ENCODE measurements around the gene SEPSECS.

Gene SEPSECS

DNA sequence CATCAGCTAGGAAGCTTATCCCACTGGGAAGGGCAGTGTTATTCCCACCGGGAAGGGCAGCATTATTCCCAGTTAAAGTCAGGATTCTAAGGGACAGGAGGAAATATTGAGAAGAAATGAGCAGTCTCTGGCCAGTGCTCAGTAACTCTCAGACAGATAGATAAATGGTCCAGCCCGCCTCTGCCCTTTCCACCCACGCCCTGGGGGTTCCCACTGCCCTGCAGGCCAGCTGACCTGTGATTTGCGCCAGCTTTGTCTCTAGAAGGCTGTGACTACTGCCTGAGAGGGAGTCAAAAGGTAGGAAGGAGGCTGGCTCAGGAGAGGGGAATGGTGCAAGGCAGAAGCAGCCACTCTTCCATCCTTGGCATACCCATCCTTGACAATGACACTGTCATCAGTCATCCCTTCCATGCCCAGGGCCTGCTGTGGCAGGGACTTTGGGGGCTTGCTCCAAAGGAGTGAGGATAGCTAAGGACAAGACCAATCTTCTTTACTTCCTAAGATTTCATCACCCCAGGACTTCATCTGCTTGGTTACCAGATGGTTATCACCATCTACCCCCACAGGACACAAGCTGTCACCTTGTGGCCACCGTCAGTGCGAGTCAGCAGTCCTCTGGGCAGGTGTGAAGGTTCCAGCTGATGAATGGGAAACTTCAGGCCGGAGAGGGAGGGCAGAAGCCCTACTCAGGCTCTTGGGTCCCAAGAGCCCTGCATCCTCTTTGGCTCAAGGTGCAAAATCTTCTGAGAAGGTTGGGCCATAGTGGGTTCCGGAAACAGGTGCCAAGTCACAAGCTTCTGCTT lies 49.5 kb downstream of the SEPSECS start:
- no peak for DNase-seq

- DNase-seq = no peak
Observed at GRCh38 chr4:25109511-25109910, 50.7 kb downstream of the SEPSECS start.

DNA sequence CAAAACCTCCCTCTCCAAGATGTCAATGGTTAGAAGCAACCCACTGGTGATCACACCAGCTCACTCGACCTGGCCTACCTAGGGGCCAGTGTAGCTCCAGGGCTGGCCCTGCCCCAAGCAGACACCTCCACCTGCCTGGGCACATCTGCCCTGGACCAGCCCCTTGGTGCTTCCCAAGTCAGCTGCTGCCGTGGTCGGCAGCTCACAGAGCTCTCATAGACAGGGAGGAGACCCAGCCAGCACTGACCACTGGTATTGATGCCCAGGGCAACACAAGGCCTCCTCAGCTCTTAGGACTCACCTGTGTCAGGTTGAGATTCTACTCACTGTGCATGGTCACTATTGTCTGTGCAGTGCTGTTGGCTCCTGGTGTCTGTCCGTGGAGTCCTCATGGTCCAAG lies 51.7 kb downstream of the SEPSECS start:
- DNase-seq = no peak

DNA sequence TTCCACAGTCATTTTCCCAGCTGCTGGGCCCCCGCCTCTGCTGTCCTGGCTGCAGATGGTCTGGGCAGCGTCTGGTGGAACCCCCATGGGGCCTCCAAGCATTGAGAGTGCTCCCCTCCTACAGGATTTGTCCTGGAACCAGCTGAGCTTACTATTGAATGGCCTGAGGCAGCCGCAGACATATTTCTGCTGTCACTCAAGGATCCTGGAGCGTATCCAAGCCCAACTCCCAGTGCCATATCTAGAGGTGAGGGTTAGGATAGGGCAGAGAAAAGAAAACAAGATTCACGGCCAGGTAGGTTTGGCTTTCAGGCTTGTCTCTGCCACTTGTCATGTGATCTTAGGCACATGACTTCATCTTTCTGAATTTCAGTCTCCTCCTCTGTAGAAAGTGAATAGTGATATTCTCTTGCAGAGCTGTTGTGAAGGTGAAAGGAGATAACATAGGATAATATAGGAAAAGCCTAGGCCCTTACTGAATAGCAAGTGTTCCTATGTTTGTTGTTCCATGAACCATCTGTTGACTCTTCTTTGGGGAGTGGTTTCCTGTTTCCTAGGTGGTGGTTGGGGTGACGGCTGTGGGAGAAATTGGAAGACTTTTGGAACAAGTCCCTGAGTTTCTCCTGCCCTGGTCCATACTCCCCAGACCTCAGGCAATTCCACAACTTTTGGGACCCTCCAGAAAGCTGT lies 52.3 kb downstream of the SEPSECS start:
- DNase-seq = no peak

DNA sequence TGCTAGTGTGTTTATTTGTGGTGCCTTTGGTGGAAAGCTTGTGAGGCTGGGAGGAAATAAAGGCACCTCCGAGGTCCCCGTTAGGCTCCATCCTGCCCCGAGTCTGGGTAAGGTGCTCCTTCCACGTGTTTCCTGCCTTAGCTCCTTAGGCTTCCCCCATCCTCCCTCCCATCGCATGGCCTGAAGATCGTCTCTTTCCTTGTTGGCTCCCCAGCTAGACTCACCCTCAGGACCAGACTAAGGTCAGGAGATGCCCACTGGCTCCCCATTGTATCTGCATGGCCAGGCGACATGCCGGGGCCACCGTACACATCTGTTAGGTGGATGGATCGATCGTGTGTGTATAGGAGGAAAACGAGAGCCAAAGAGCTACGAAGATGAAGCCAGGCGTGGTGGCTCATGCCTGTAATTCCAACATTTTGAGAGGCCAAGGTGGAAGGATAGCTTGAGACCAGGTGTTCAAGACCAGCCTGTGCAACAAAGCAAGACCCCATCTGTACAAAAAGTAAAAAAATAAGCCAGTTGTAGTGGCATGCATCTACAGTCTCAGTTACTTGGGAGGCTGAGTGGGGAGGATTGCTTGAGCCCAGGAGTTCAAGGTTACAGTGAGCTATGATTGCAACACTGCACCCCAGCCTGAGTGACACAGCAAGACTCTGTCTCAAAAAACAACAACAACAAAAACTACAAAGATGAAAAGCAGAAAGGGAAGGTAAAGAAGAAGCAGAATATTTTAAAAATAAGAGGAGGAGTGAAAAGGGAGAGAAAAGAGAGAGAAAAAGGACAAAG lies 53.7 kb downstream of the SEPSECS start:
- DNase-seq = no peak

DNA sequence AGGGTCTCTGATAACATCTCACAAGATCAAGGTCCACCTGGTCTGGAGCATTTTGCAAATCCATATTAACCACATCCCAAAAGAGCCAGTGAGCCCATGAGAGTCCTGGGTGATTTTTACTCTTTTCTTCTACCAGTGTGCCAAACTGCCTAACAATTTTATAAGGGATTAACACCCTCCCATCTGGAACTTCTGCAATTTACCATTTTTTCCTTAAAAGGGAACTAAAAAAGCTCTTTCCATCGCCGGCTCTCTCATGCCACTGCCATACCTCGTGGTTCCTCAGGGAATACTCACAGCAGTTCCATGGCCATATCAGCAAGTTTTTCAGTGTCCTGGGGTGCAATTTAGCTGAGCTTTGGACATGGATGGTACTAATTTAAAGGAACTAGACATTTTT lies 55.7 kb downstream of the SEPSECS start:
- DNase-seq = no peak

DNA sequence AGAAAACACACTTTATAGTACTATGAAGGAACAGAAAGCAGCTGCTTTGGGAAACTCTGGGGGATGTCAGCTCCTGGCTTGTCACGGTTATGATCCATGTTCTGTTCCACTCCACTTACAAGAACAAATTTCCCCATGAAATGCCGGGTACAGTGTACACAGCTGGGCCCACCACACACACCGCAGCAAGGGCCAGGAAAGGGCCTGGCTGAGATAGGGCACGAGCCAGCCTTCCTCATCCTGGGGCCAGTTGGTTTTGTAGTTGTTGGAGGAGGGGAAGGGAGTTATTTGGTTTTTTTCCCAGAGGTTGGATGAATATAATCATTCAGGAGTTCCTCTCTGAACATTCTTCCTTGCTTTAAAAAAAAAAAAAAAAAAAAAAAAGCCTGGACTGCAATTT lies 56.8 kb downstream of the SEPSECS start:
- DNase-seq = no peak

DNA sequence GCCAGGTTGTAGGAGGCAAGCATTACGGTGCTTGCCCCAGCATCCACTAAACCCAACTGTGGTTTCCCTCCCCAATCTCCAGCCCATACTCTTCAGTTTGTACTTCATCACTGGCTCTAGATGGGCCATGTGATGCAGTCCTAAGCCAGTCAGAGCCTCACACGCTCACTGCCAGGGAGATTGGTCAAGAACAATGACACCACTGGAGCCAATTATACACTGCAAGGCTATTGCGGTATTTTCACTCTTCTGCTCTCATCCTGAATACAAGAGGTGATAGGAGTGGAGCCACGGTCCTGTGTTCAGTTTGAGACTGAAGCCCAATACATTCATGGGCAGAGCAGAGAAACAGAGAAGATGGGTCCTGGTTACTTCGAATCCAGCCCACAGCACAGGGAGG lies 58.4 kb downstream of the SEPSECS start:
- no peak for DNase-seq

- DNase-seq = no peak
Observed at GRCh38 chr4:25100710-25101109, 59.5 kb downstream of the SEPSECS start.

DNA sequence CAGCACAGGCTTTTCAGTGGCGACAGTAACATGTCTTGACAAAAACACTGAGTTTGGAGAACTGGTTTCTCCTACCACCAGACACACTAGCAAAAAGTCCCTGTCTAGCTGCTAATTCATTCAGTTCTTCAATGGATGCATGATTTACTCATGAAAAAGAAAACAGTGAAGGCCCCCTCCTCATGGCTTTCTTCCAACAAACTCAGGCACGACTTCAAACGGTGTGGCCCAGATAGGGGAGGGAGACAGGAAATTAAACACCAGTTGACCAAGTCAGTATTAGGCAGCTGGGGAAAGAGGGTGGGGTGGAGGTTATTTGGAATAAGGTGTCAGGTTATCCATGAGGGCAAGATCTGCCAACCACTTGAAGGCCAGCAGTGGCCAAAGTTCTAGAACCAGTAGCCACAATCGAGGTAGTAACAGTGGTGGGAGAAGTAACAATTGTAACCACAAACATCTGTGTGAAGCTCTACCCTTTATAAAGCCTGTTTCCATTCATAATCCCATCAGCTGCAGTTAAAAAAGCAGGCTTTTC lies 60.2 kb downstream of the SEPSECS start:
- DNase-seq = no peak

DNA sequence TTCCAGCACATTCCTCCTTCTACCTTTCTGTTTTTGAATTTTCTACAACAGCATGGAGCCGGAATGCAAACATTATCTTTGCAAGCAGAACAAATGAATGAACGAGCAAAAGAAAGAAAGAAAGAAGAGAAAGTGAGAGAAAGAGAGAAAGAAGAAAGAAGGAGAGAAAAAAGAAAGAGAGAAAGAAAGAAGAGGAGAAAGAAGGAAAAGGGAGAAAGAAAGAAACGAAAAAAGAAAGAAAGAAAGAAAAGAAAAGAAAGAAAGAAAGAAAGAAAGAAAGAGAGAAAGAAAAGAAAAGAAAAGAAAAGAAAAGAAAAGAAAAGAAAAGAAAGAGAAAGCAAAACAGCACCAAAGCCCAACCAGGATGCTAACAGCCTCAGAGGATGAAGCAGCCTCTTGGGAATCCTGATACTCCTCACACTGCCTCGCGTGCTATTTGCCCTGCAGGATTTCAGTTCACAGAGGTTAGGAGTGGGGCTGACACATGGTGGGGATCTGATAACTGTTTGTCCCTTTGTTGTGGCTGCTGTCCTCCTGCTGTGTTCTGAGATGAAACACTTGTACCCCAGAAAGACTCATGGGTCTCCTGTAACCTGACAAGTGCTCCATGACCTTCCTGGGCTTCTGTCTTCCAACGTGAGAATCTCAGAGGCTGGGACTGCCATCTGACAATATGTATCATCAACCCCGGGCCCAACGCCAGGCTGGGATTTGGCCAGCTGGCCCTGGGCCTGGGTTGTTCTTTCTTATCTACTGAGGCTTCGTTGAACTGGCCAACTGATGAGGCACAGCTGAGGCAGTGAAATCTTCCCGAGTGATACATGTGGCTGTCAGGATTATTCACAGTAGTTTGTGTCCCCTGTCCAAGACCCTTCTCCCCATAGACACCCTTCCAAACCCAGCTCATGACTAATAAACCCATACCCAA lies 61.0 kb downstream of the SEPSECS start:
- peak in 1 of 51 donors; percentile 34 for DNase-seq

DNA sequence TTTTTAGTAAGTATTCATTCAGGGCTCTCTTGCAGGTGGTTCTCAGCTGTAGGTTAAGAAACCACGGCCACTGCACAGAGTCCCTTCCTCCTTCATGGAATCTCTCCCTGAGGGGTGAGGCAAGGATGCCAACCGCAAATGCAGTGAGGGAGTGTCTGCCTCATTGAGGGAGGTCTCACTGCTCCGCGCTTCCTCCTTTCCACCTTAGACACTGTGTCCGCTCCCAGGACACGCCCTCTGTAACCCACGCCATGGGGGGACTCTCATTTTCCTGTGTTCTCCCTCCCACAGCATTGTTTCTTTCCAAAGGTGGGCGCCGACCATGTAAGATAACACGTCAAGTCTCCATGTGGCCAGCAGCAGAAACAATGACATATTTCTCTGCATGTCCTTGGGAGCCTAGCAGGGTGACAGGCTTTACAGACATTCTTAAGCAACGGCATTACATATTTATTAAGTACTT lies 63.2 kb downstream of the SEPSECS start:
- DNase-seq = no peak

DNA sequence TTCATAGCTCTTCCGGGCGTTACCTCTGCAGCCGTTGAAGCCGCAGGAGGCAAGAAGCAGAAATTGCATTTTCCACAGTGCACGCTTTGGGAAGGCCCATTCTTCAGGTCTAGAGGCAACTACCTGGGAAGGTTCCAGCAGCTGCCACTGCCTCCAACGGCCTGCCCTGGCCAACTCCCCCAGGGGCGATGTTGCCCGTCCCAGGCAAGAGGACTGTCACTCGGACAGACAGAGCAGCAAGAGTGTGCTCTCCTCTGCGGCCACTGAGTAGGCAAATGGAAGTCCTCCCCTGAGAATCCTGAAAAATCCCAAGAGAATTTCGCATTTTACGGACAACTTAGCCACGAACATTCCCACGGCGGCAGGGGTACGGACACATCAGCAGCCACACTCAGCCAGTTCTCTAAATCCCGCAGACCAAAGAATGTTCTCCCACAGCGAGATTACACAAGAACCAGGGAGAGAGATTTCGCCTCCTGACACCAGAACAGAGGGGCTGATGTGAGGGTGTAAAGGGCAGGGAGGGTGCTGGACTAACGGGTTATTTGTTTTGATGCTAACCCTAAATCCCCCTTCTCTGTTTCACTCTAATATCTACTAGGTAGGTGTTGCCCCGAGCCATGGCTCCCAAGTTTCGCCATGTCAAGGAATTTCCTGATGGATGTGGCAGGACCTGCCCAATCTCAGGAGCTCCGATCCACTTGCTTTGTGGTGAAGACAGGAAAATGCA lies 63.8 kb downstream of the SEPSECS start:
- DNase-seq = no peak

DNA sequence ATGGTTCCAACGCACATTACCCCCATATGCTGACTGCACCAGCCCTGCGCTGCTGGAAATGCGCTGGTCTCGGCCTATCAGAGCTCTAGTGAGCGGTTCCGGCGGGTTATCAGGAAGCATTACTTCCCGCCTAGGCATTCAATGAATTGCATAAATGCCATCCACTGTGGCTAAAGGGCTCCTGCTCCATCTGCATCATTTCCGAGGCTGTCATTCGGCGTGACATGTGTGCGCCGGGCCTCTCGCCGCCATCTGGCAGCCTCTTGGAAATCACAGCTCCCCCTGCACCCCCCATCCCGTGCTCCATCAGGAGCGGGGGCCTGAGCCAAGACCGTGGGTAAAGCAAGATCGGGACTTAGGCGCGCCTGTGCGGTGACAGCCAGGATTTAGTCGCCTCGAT lies 64.4 kb downstream of the SEPSECS start:
- DNase-seq = no peak

DNA sequence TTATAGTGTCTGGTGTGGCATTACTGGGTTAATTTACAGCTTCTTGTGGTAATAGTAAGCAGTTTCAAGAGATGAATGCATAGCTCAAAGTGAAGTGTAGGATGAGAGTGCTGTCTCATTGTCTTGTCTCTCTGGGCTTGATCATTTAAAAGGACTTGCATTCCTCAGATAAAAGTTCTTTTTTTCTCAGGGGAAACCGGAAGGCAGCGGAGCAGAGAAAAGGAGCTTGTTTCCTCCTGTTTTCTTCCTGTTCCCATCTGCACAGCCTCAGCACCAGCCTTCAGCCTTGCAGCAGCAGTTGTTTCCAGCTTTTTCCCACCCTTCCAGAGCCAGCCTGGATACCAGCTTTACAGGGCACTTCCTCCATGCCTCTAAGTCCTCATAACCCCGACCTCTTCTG lies 68.1 kb downstream of the SEPSECS start:
- no peak for DNase-seq

GRCh38 chr4:25090516-25090915 lies 69.7 kb downstream of the SEPSECS start:
- DNase-seq = no peak

GRCh38 chr4:25089051-25089763 lies 71.0 kb downstream of the SEPSECS start:
- no peak for DNase-seq

GRCh38 chr4:25088093-25088952 lies 71.9 kb downstream of the SEPSECS start:
- DNase-seq = peak in 20 of 51 donors; percentile 4 to 67 (median 27)
